HEK293 (cell line): ENCODE measurements around the gene TST.
A peak's percentile ranks its signal among the peaks of the same experiment; 100 is the strongest.

Source experiments
- CTCF ChIA-PET: fragments of 350-600 bp; formaldehyde crosslinking; extraction: SDS; loops from one replicate; lab custom pipeline; 2021; ENCODE audit warnings: antibody characterized with exemption; lab: Yijun Ruan, JAX
- POLR2A ChIA-PET: fragments of 300-600 bp; formaldehyde crosslinking; extraction: SDS; loops from one replicate; lab custom pipeline; 2020; ENCODE audit warnings: antibody characterized with exemption, inconsistent platforms; lab: Yijun Ruan, JAX
- H3K27ac ChIP-seq: fragments of 200-500 bp; sonication (Bioruptor generic); 2 replicates; pipeline ENCODE4 v1.5.1; 2014; ENCODE audit warnings: low read depth, low read length, control low read depth, inconsistent platforms; ENCODE audit errors: extremely low read depth
- H3K36me3 ChIP-seq, 2 experiments: fragments of 200-500 bp in 1 of 2; sonication (Bioruptor generic) in 1 of 2; 1 replicate in 1 of 2; 2 replicates in 1 of 2; pipeline ENCODE4 v1.5.1; 2014 to 2017; ENCODE audit warnings: inconsistent platforms in 2 of 2, low read length in 2 of 2; ENCODE audit not compliant: control insufficient read depth in 2 of 2, insufficient read depth in 1 of 2
- H3K4me1 ChIP-seq: fragments of 200-500 bp; sonication (Bioruptor generic); 2 replicates; pipeline ENCODE4 v1.5.1; 2014; ENCODE audit warnings: mild to moderate bottlenecking, low read length, inconsistent platforms; ENCODE audit not compliant: control insufficient read depth, insufficient read depth
- H3K4me3 ChIP-seq: 2 replicates; pipeline ENCODE4 v1.5.1; 2011; ENCODE audit warnings: low read depth, mild to moderate bottlenecking, control low read depth, low read length, moderate library complexity
- H3K9me3 ChIP-seq: fragments of 200-500 bp; sonication (Bioruptor generic); 2 replicates; pipeline ENCODE4 v1.5.1; 2014; ENCODE audit warnings: low read depth, low read length, inconsistent platforms; ENCODE audit not compliant: control insufficient read depth, insufficient read depth
- CTCF ChIP-seq: fragments of 450-650 bp; formaldehyde crosslinking; IDR thresholded peaks from 2 replicates; pipeline ENCODE4 v1.5.1; 2016; ENCODE audit warnings: missing biosample characterization, missing genetic modification characterization
- INSM2 ChIP-seq: fragments of 450-650 bp; formaldehyde crosslinking; IDR thresholded peaks from 2 replicates; pipeline ENCODE4 v1.5.1; 2016; ENCODE audit warnings: missing biosample characterization, missing genetic modification characterization
- ZEB2 ChIP-seq: fragments of 450-650 bp; formaldehyde crosslinking; IDR thresholded peaks from 2 replicates; pipeline ENCODE4 v1.5.1; 2016; ENCODE audit warnings: missing biosample characterization, missing genetic modification characterization
- ZNF112 ChIP-seq: fragments of 450-650 bp; formaldehyde crosslinking; IDR thresholded peaks from 2 replicates; pipeline ENCODE4 v1.5.0; 2017; ENCODE audit warnings: missing biosample characterization, missing genetic modification characterization
- ZNF140 ChIP-seq: fragments of 450-650 bp; formaldehyde crosslinking; IDR thresholded peaks from 2 replicates; pipeline ENCODE4 v1.5.1; 2016; ENCODE audit warnings: missing biosample characterization, missing genetic modification characterization
- ZNF221 ChIP-seq: fragments of 450-650 bp; formaldehyde crosslinking; IDR thresholded peaks from 2 replicates; pipeline ENCODE4 v1.5.1; 2017; ENCODE audit warnings: missing biosample characterization, missing genetic modification characterization, borderline replicate concordance
- ZNF341 ChIP-seq: fragments of 450-650 bp; formaldehyde crosslinking; IDR thresholded peaks from 2 replicates; pipeline ENCODE4; 2016; ENCODE audit warnings: low read depth, missing biosample characterization, missing genetic modification characterization
- ZNF391 ChIP-seq: fragments of 450-650 bp; formaldehyde crosslinking; IDR thresholded peaks from 2 replicates; pipeline ENCODE4 v1.5.1; 2016; ENCODE audit warnings: low read depth, missing biosample characterization, missing genetic modification characterization, borderline replicate concordance
- ZNF426 ChIP-seq: fragments of 450-650 bp; formaldehyde crosslinking; IDR thresholded peaks from 2 replicates; pipeline ENCODE4 v1.5.1; 2017; ENCODE audit warnings: missing biosample characterization, missing genetic modification characterization, mild to moderate bottlenecking, inconsistent platforms, moderate library complexity
- ZNF521 ChIP-seq: fragments of 450-650 bp; formaldehyde crosslinking; IDR thresholded peaks from 2 replicates; pipeline ENCODE4 v1.5.1; 2017; ENCODE audit warnings: missing biosample characterization, mild to moderate bottlenecking, missing genetic modification characterization
- ZNF549 ChIP-seq: fragments of 450-650 bp; IDR thresholded peaks from 2 replicates; pipeline ENCODE4 v1.5.1; 2018; ENCODE audit warnings: missing biosample characterization, missing genetic modification characterization, mild to moderate bottlenecking, inconsistent platforms, moderate library complexity
- ZNF585B ChIP-seq: fragments of 450-650 bp; formaldehyde crosslinking; IDR thresholded peaks from 2 replicates; pipeline ENCODE4 v1.5.1; 2016; ENCODE audit warnings: missing biosample characterization, missing genetic modification characterization
- ZNF600 ChIP-seq: fragments of 450-650 bp; formaldehyde crosslinking; IDR thresholded peaks from 2 replicates; pipeline ENCODE4 v1.5.1; 2016; ENCODE audit warnings: missing biosample characterization, missing genetic modification characterization
- ZNF654 ChIP-seq: fragments of 450-650 bp; formaldehyde crosslinking; IDR thresholded peaks from 2 replicates; pipeline ENCODE4 v1.5.1; 2016; ENCODE audit warnings: low read depth, missing biosample characterization, missing genetic modification characterization
- ZNF670 ChIP-seq: fragments of 450-650 bp; formaldehyde crosslinking; IDR thresholded peaks from 2 replicates; pipeline ENCODE4 v1.5.1; 2016; ENCODE audit warnings: missing biosample characterization, missing genetic modification characterization, low read depth

The TST gene

GRCh38 chr22:37047006-37047405 is 27.8 kb upstream of the TST start:
- H3K4me3 ChIP-seq = no peak overlapping the region
- no peaks in the 10 kb centered on the region for H3K36me3 ChIP-seq
- no peak for TF ChIP-seq ZNF221 (tag by site-specific recombination)
- no peak for TF ChIP-seq ZNF426 (tag by site-specific recombination)
- no peak for TF ChIP-seq ZNF140
- TF ChIP-seq ZNF391 = no peak
- no peak for TF ChIP-seq INSM2
- no peak for TF ChIP-seq ZNF112 (tag by site-specific recombination)
- TF ChIP-seq ZNF670 = no peak
- no peak for TF ChIP-seq ZNF521
- no peak for TF ChIP-seq ZNF585B (tag by site-specific recombination)
- H3K27ac ChIP-seq = no peak overlapping the region
- ChIA-PET POLR2A (no interaction called here), CTCF (interaction anchor here (0.6 to 1.3 kb wide), 7 partner anchors 8 to 69 kb away, joined by 3 to 7 read pairs (median 4); no protein-coding TSS in a partner anchor)
- no peaks in the 10 kb centered on the region for H3K9me3 ChIP-seq
- no peaks in the 10 kb centered on the region for H3K4me1 ChIP-seq

GRCh38 chr22:37046589-37046988 is 27.3 kb upstream of the TST start:
- POLR2A ChIA-PET = no interaction called here
- CTCF ChIA-PET = interaction anchor here (0.5 to 1.9 kb wide), 20 partner anchors 8 to 500 kb away, joined by 3 to 7 read pairs (median 4); no protein-coding TSS in a partner anchor
- H3K27ac ChIP-seq = no peak overlapping the region
- H3K9me3 ChIP-seq = no peaks in the 10 kb centered on the region
- H3K36me3 ChIP-seq = no peaks in the 10 kb centered on the region
- no peaks in the 10 kb centered on the region for H3K4me1 ChIP-seq
- TF ChIP-seq ZNF600 = no peak
- no peak overlapping the region for H3K4me3 ChIP-seq

- H3K9me3 ChIP-seq = no peaks in the 10 kb centered on the region
- CTCF ChIA-PET = interaction anchor here (0.5 to 1.9 kb wide), 21 partner anchors 9 to 499 kb away, joined by 3 to 7 read pairs (median 4); no protein-coding TSS in a partner anchor
- H3K27ac ChIP-seq = no peak overlapping the region
- POLR2A ChIA-PET = interaction anchor here (1.6 kb wide), 1 partner anchor 154 kb away, joined by 3 read pairs; no protein-coding TSS in a partner anchor
- H3K36me3 ChIP-seq = no peaks in the 10 kb centered on the region
- no peak overlapping the region for H3K4me3 ChIP-seq
- TF ChIP-seq ZNF341 (peak; percentile 32; the same call in 1 of the 2 replicates), ZEB2 (tag by site-specific recombination) (no peak), ZNF549 (tag by site-specific recombination) (no peak), CTCF (tag by site-specific recombination) (0 out of 2 replicates have a peak, but pooled peaks have one; percentile 26), ZNF654 (tag by site-specific recombination) (peak; percentile 32; the same call in 1 of the 2 replicates)
- TF ChIP-seq, all 188 proteins: peak for 3
- H3K4me1 ChIP-seq = no peaks in the 10 kb centered on the region
Measured at GRCh38 chr22:37045958-37046357, 26.7 kb upstream of the TST start.
